HepG2 (cell line): ENCODE measurements around the gene CFAP70. TPM values are rescaled to one million over a fixed set of nuclear protein-coding genes. Genes with fewer than 3 reads are reported as not detected.

Experiments
- ATF7-NPFF ChIP-seq: sonication (generic); formaldehyde crosslinking; IDR thresholded peaks from 2 replicates; pipeline ENCODE4 v1.8.1; 2023; ENCODE audit warnings: mild to moderate bottlenecking, low read depth, missing genetic modification reagents, moderate library complexity
- ESRRA ChIP-seq: sonication (generic); formaldehyde crosslinking; IDR thresholded peaks from 2 replicates; pipeline ENCODE4 v1.5.1; 2020; ENCODE audit warnings: mild to moderate bottlenecking, low read depth, missing genetic modification reagents
- HHEX ChIP-seq: IDR thresholded peaks from 2 replicates; pipeline ENCODE4 v1.6.1; 2016; ENCODE audit warnings: control low read depth
- LCORL ChIP-seq, 2 experiments: fragments of 450-650 bp in 1 of 2; sonication (generic) in 1 of 2; formaldehyde crosslinking in 1 of 2; IDR thresholded peaks; 2 replicates each; pipeline versions ENCODE4 v1.5.0 to v1.6.1; 2017 to 2020; ENCODE audit warnings: antibody characterized with exemption in 1 of 2, missing genetic modification reagents in 1 of 2
- MIER3 ChIP-seq: IDR thresholded peaks from 2 replicates; pipeline ENCODE4 v1.6.1; 2016; ENCODE audit warnings: missing compliant biosample characterization, borderline replicate concordance
- MXI1 ChIP-seq: IDR thresholded peaks from 3 replicates; pipeline ENCODE4 v1.6.1; 2012; ENCODE audit warnings: low read depth, low read length, inconsistent platforms, borderline replicate concordance
- NCOA2 ChIP-seq: sonication (generic); formaldehyde crosslinking; IDR thresholded peaks from 2 replicates; pipeline ENCODE4 v1.8.0; 2022; ENCODE audit warnings: inconsistent platforms
- NFRKB ChIP-seq: fragments of 450-650 bp; IDR thresholded peaks from 2 replicates; pipeline ENCODE4 v1.6.1; 2017
- ONECUT2 ChIP-seq: sonication (generic); formaldehyde crosslinking; IDR thresholded peaks from 2 replicates; pipeline ENCODE4 v1.4.0; 2020; ENCODE audit warnings: missing genetic modification reagents
- PAX8 ChIP-seq: sonication (generic); formaldehyde crosslinking; IDR thresholded peaks from 2 replicates; pipeline ENCODE4 v1.8.0; 2022; ENCODE audit warnings: mild to moderate bottlenecking, missing genetic modification reagents, borderline replicate concordance
- SMAD3 ChIP-seq: sonication (generic); formaldehyde crosslinking; IDR thresholded peaks from 2 replicates; pipeline ENCODE4 v1.4.0; 2020; ENCODE audit warnings: missing genetic modification reagents
- ZNF207 ChIP-seq: fragments of 450-650 bp; IDR thresholded peaks from 2 replicates; pipeline ENCODE4 v1.6.1; 2016; ENCODE audit warnings: antibody characterized with exemption, borderline replicate concordance
- ZNF619 ChIP-seq: sonication (generic); formaldehyde crosslinking; IDR thresholded peaks from 2 replicates; pipeline ENCODE4 v1.4.0; 2020; ENCODE audit warnings: mild to moderate bottlenecking, missing genetic modification reagents
- ZNF891 ChIP-seq: sonication (generic); formaldehyde crosslinking; IDR thresholded peaks from 2 replicates; pipeline ENCODE4 v1.5.0; 2020; ENCODE audit warnings: mild to moderate bottlenecking, missing genetic modification reagents
- polyA plus RNA-seq, 8 experiments: library from polyadenylated mRNA; depleted of rRNA in 3 of 8; stranded (reverse) in 7 of 8; unstranded in 1 of 8; fragments of >200 nt; fragmentation: Illumina TruSeq in 4 of 8; extraction: Trizol in 4 of 8; gene quantifications; 2 replicates each; pipeline versions ENCODE4 v1.2.1 to v1.2.3, GENCODE V29; 2011 to 2016; ENCODE audit warnings: low read depth in 4 of 8, missing spikeins in 1 of 8, mixed read lengths in 1 of 8; ENCODE audit not compliant: insufficient read depth in 1 of 8
- total RNA-seq, 5 experiments: library from RNA; depleted of rRNA; stranded (reverse); fragments of >200 nt; fragmentation: Illumina TruSeq; extraction: Trizol; gene quantifications; 2 replicates each; pipeline ENCODE4 v1.2.3, GENCODE V29; 2016; ENCODE audit warnings: low read depth in 1 of 5
- TF ChIP-seq, protein P1 (sequence below): sonication (generic); formaldehyde crosslinking; IDR thresholded peaks from 2 replicates; pipeline ENCODE4 v1.4.0; 2020; ENCODE audit warnings: mild to moderate bottlenecking, missing genetic modification reagents
- TF ChIP-seq, protein P2 (sequence below): sonication (generic); formaldehyde crosslinking; IDR thresholded peaks from 2 replicates; pipeline ENCODE4 v1.8.1; 2023; ENCODE audit warnings: mild to moderate bottlenecking, moderate library complexity, missing genetic modification reagents
- TF ChIP-seq, protein P3 (sequence below): sonication (generic); formaldehyde crosslinking; IDR thresholded peaks from 2 replicates; pipeline ENCODE4 v1.8.0; 2022; ENCODE audit warnings: mild to moderate bottlenecking, missing genetic modification reagents, borderline replicate concordance
- TF ChIP-seq, protein P4 (sequence below): sonication (generic); formaldehyde crosslinking; IDR thresholded peaks from 2 replicates; pipeline ENCODE4 v1.5.1; 2020; ENCODE audit warnings: mild to moderate bottlenecking, moderate library complexity, missing genetic modification reagents
- TF ChIP-seq, protein P5 (sequence below): sonication (generic); formaldehyde crosslinking; IDR thresholded peaks from 2 replicates; pipeline ENCODE4 v1.8.1; 2023; ENCODE audit warnings: mild to moderate bottlenecking, missing genetic modification reagents

The CFAP70 gene
- total and polyA plus RNA-seq, 2 of the 13 experiments (the other 11 are each of a cell fraction or from before 2014, with no cell fraction given), result 0.27 to 0.38 TPM

DNA sequence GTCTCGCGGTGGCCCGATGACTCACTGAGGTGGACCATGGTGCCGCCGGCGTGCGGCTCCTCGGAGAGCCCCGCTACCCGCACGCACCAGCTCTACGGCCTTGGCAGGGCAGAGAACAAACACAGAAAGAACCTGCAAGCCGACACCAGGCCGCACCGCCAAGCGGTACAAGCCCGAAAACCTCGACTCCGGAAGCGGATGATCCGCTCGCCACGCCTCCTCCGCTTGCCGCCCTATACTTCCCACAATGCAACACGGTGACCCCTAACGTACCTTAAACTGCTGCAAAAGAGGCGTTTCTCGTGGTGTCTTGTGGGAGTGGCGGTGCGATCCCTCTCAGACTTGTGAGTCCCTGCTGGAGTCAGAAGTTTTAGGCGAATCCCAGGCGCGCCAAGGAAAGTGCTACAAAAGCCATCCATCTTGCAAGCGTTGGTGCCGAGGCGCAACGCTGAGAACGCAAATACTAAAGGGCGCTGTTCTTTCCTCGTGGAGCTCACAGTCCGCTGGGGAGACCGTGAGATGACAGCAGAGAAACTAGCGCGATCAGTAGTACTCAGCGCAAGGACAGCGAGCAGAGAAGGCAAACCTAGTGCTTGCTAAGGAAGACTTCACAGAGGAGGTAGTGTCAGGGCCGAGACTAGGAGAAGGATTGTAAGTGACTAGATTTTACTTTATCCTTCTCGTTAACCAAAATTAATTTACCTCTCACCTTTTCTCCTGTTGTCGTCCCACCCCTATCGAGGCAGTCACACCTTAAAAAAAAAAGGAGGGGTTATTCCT lies 106.0 kb downstream of the CFAP70 start, which contains the start of gene MRPS16 (continued):
- TF ChIP-seq, protein P1, sequence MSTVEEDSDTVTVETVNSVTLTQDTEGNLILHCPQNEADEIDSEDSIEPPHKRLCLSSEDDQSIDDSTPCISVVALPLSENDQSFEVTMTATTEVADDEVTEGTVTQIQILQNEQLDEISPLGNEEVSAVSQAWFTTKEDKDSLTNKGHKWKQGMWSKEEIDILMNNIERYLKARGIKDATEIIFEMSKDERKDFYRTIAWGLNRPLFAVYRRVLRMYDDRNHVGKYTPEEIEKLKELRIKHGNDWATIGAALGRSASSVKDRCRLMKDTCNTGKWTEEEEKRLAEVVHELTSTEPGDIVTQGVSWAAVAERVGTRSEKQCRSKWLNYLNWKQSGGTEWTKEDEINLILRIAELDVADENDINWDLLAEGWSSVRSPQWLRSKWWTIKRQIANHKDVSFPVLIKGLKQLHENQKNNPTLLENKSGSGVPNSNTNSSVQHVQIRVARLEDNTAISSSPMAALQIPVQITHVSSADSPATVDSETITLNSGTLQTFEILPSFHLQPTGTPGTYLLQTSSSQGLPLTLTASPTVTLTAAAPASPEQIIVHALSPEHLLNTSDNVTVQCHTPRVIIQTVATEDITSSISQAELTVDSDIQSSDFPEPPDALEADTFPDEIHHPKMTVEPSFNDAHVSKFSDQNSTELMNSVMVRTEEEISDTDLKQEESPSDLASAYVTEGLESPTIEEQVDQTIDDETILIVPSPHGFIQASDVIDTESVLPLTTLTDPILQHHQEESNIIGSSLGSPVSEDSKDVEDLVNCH (CRISPR knock-in tag), result no peak; the same call in 1 of the 2 replicates
- TF ChIP-seq NFRKB (no peak), MXI1 (peak; percentile 91; the same call in 2 of the 3 replicates), ONECUT2 (no peak), ZNF891 (CRISPR knock-in tag) (0 out of 2 replicates have a peak, but pooled peaks have one; percentile 45), ZNF207 (no peak), MIER3 (peak; percentile 56; the same call in 1 of the 2 replicates), ATF7-NPFF (peak; percentile 76), SMAD3 (CRISPR knock-in tag) (peak; percentile 49), ZNF619 (CRISPR knock-in tag) (0 out of 2 replicates have a peak, but pooled peaks have one; percentile 33), PAX8 (CRISPR knock-in tag) (no peak), ESRRA (peak; percentile 82), NCOA2 (CRISPR knock-in tag) (peak; percentile 75; the same call in 1 of the 2 replicates), LCORL (IDR thresholded peaks at IDR 0.05) (no peak), LCORL (CRISPR knock-in tag; IDR thresholded peaks at IDR 0.05) (peak; percentile 63), HHEX (CRISPR knock-in tag) (no peak)
- TF ChIP-seq, protein P2, sequence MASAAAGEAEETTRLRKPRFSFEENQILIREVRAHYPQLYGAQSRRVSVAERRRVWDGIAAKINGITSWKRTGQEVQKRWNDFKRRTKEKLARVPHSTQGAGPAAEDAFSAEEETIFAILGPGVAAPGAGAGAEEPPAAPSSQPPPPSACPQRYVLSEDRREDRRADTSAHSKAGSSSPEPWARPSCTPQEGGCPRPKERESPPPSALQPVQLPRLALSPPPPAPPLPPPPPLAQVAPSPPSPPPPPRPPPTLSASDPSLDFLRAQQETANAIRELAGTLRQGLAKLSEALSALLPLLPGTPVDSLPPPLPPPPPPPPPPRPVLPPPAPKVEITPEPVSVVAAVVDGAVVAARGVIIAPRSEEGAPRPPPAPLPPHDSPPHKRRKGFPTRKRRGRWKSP (CRISPR knock-in tag), result peak; percentile 95
- TF ChIP-seq, protein P3, sequence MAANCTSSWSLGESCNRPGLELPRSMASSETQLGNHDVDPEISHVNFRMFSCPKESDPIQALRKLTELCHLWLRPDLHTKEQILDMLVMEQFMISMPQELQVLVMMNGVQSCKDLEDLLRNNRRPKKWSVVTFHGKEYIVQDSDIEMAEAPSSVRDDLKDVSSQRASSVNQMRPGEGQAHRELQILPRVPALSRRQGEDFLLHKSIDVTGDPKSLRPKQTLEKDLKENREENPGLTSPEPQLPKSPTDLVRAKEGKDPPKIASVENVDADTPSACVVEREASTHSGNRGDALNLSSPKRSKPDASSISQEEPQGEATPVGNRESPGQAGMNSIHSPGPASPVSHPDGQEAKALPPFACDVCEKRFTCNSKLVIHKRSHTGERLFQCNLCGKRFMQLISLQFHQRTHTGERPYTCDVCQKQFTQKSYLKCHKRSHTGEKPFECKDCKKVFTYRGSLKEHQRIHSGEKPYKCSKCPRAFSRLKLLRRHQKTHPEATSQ (CRISPR knock-in tag), result 0 out of 2 replicates have a peak, but pooled peaks have one; percentile 15
- TF ChIP-seq, protein P4, sequence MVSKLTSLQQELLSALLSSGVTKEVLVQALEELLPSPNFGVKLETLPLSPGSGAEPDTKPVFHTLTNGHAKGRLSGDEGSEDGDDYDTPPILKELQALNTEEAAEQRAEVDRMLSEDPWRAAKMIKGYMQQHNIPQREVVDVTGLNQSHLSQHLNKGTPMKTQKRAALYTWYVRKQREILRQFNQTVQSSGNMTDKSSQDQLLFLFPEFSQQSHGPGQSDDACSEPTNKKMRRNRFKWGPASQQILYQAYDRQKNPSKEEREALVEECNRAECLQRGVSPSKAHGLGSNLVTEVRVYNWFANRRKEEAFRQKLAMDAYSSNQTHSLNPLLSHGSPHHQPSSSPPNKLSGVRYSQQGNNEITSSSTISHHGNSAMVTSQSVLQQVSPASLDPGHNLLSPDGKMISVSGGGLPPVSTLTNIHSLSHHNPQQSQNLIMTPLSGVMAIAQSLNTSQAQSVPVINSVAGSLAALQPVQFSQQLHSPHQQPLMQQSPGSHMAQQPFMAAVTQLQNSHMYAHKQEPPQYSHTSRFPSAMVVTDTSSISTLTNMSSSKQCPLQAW (CRISPR knock-in tag), result peak; percentile 92
- TF ChIP-seq, protein P5, sequence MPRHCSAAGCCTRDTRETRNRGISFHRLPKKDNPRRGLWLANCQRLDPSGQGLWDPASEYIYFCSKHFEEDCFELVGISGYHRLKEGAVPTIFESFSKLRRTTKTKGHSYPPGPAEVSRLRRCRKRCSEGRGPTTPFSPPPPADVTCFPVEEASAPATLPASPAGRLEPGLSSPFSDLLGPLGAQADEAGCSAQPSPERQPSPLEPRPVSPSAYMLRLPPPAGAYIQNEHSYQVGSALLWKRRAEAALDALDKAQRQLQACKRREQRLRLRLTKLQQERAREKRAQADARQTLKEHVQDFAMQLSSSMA (CRISPR knock-in tag), result peak; percentile 89
